GM21825 (cell line): Measurements from ENCODE around the gene DLST.
A peak's percentile ranks its signal among the peaks of the same experiment; 100 is the strongest.

Experiments
- ATAC-seq: cut with Tn5 transposase; IDR thresholded peaks from one replicate; pipeline ENCODE4 v1.9.1; 2021; ENCODE audit warnings: mild to moderate bottlenecking, moderate library complexity; ENCODE audit not compliant: unreplicated experiment

The DLST gene

GRCh38 chr14:74892745-74893144 is 11.0 kb downstream of the DLST start:
- no peak for ATAC-seq

- ATAC-seq, result peak; percentile 61
Observed at GRCh38 chr14:74893614-74894091, 11.9 kb downstream of the DLST start.

GRCh38 chr14:74896400-74896799 is 14.7 kb downstream of the DLST start:
- no peak for ATAC-seq

GRCh38 chr14:74897642-74898041 is 15.9 kb downstream of the DLST start:
- ATAC-seq, result no peak

GRCh38 chr14:74898083-74898482 is 16.4 kb downstream of the DLST start:
- ATAC-seq, result no peak

- no peak for ATAC-seq
Observed at GRCh38 chr14:74898694-74899093, 17.0 kb downstream of the DLST start.

GRCh38 chr14:74902941-74903705 is 21.4 kb downstream of the DLST start:
- no peak for ATAC-seq

- no peak for ATAC-seq
Observed at GRCh38 chr14:74904635-74905503, 23.2 kb downstream of the DLST start.

- ATAC-seq, result no peak
Observed at GRCh38 chr14:74905595-74906142, 24.0 kb downstream of the DLST start.

- no peak for ATAC-seq
Observed at GRCh38 chr14:74906925-74907521, 25.3 kb downstream of the DLST start.

GRCh38 chr14:74907744-74908143 is 26.0 kb downstream of the DLST start:
- no peak for ATAC-seq

GRCh38 chr14:74908861-74909341 is 27.2 kb downstream of the DLST start:
- ATAC-seq, result no peak

GRCh38 chr14:74909501-74909900 is 27.8 kb downstream of the DLST start:
- no peak for ATAC-seq

GRCh38 chr14:74909911-74910310 is 28.2 kb downstream of the DLST start:
- ATAC-seq, result no peak

GRCh38 chr14:74910556-74910955 is 28.8 kb downstream of the DLST start:
- ATAC-seq, result no peak

- no peak for ATAC-seq
Observed at GRCh38 chr14:74911221-74911620, 29.5 kb downstream of the DLST start.

GRCh38 chr14:74911704-74912103 is 30.0 kb downstream of the DLST start:
- no peak for ATAC-seq

GRCh38 chr14:74912111-74912510 is 30.4 kb downstream of the DLST start:
- no peak for ATAC-seq

- no peak for ATAC-seq
Observed at GRCh38 chr14:74912801-74913200, 31.1 kb downstream of the DLST start.

- no peak for ATAC-seq
Observed at GRCh38 chr14:74913393-74913910, 31.7 kb downstream of the DLST start.
